GM19452 (cell line): Measurements from ENCODE around the gene CPTP.
A peak's percentile ranks its signal among the peaks of the same experiment; 100 is the strongest.

Source experiments
- ATAC-seq: cut with Tn5 transposase; IDR thresholded peaks from one replicate; pipeline ENCODE4 v1.9.1; 2021; ENCODE audit not compliant: unreplicated experiment

CPTP gene

GRCh38 chr1:1347026-1347595 lies 22.5 kb downstream of the CPTP start:
- ATAC-seq: no peak

- ATAC-seq: no peak
Observed at GRCh38 chr1:1347663-1348419, 23.2 kb downstream of the CPTP start.

GRCh38 chr1:1348420-1349255 lies 24.0 kb downstream of the CPTP start:
- ATAC-seq: peak; percentile 25

GRCh38 chr1:1349256-1350012 lies 24.8 kb downstream of the CPTP start, which contains the start of gene DVL1:
DVL1 (minus strand) TSS chr1:1349418; CDS start chr1:1349065, 353 bp downstream.
- ATAC-seq: peak; percentile 56

GRCh38 chr1:1351511-1352427 lies 27.2 kb downstream of the CPTP start:
- ATAC-seq: no peak

GRCh38 chr1:1352786-1353388 lies 28.3 kb downstream of the CPTP start:
- ATAC-seq: no peak

- no peak for ATAC-seq
Observed at GRCh38 chr1:1353389-1354151, 29.0 kb downstream of the CPTP start.

GRCh38 chr1:1354271-1355247 lies 30.0 kb downstream of the CPTP start:
- no peak for ATAC-seq

GRCh38 chr1:1355416-1355815 lies 30.8 kb downstream of the CPTP start:
- no peak for ATAC-seq

- no peak for ATAC-seq
Observed at GRCh38 chr1:1356166-1356795, 31.7 kb downstream of the CPTP start.

GRCh38 chr1:1356796-1357401 lies 32.3 kb downstream of the CPTP start:
- ATAC-seq: no peak

GRCh38 chr1:1357871-1358432 lies 33.4 kb downstream of the CPTP start:
- no peak for ATAC-seq

GRCh38 chr1:1358433-1359271 lies 34.0 kb downstream of the CPTP start, which contains the start of gene MXRA8:
MXRA8 (minus strand) TSS chr1:1358555; CDS start chr1:1358504, 51 bp downstream.
- ATAC-seq: no peak

GRCh38 chr1:1359308-1359663 lies 34.7 kb downstream of the CPTP start:
- ATAC-seq: no peak

- no peak for ATAC-seq
Observed at GRCh38 chr1:1359664-1360468, 35.3 kb downstream of the CPTP start.
